Loucy (cell line): ENCODE data around the gene TMPRSS2.

Source experiments
- H2AFZ ChIP-seq: fragments of 200-600 bp; sonication (generic); 2 replicates; pipeline ENCODE4 v1.6.0; 2016; ENCODE audit warnings: antibody characterized with exemption, mild to moderate bottlenecking, low read length, moderate library complexity
- H3F3A ChIP-seq: fragments of 200-600 bp; 2 replicates; pipeline ENCODE4 v1.6.0; 2016; ENCODE audit warnings: antibody characterized with exemption, low read depth, mild to moderate bottlenecking
- H3K27me3 ChIP-seq: fragments of 200-600 bp; sonication (generic); 2 replicates; pipeline ENCODE4 v1.6.1; 2014; ENCODE audit warnings: low read length, mild to moderate bottlenecking; ENCODE audit not compliant: insufficient read depth, poor library complexity, severe bottlenecking
- H3K36me3 ChIP-seq: fragments of 200-600 bp; sonication (generic); 2 replicates; pipeline ENCODE4 v1.6.1; 2016; ENCODE audit warnings: low read length; ENCODE audit not compliant: insufficient read depth
- H3K4me1 ChIP-seq: fragments of 200-600 bp; sonication (generic); 2 replicates; pipeline ENCODE4 v1.5.1; 2014; ENCODE audit warnings: low read length, mild to moderate bottlenecking; ENCODE audit not compliant: insufficient read depth, poor library complexity, severe bottlenecking
- H3K4me2 ChIP-seq: fragments of 200-600 bp; sonication (generic); 2 replicates; pipeline ENCODE4 v1.6.0; 2014; ENCODE audit warnings: antibody characterized with exemption, low read length, low read depth, mild to moderate bottlenecking; ENCODE audit not compliant: poor library complexity, severe bottlenecking
- H3K4me3 ChIP-seq: fragments of 200-600 bp; sonication (generic); 2 replicates; pipeline ENCODE4 v1.5.1; 2014; ENCODE audit warnings: low read length, mild to moderate bottlenecking, mixed read lengths; ENCODE audit not compliant: poor library complexity, severe bottlenecking
- H3K79me2 ChIP-seq: fragments of 200-600 bp; sonication (generic); 2 replicates; pipeline ENCODE4 v1.6.1; 2014; ENCODE audit warnings: low read length; ENCODE audit not compliant: insufficient read depth
- H3K9ac ChIP-seq: fragments of 200-600 bp; sonication (generic); 2 replicates; pipeline ENCODE4 v1.6.0; 2014; ENCODE audit warnings: mild to moderate bottlenecking, low read depth, low read length, moderate library complexity; ENCODE audit not compliant: poor library complexity, severe bottlenecking
- H3K9me2 ChIP-seq: fragments of 200-600 bp; sonication (generic); replicated peaks from 2 replicates; pipeline ENCODE4 v1.6.1; 2016; ENCODE audit warnings: low read depth, low read length, mixed read lengths
- H3K9me3 ChIP-seq: fragments of 200-600 bp; sonication (generic); 2 replicates; pipeline ENCODE4 v1.6.1; 2014; ENCODE audit warnings: mild to moderate bottlenecking, antibody characterized with exemption, low read length, low read depth; ENCODE audit not compliant: insufficient read depth
- H4K20me1 ChIP-seq: fragments of 200-600 bp; sonication (generic); 2 replicates; pipeline ENCODE4 v1.6.0; 2014; ENCODE audit warnings: antibody characterized with exemption, low read length, mild to moderate bottlenecking; ENCODE audit not compliant: insufficient read depth, poor library complexity, severe bottlenecking
- CTCF ChIP-seq: fragments of 200-600 bp; sonication (generic); conservative IDR thresholded peaks from 2 replicates; pipeline ENCODE4 v1.5.1; 2014; ENCODE audit warnings: mild to moderate bottlenecking, antibody characterized with exemption, low read length
- EZH2phosphoT487 ChIP-seq: fragments of 200-600 bp; IDR thresholded peaks from 2 replicates; pipeline ENCODE4 v1.6.1; 2018; ENCODE audit warnings: antibody characterized with exemption, mild to moderate bottlenecking, moderate library complexity, borderline replicate concordance

Gene TMPRSS2

GRCh38 chr21:41428311-41428710 lies 79.6 kb downstream of the TMPRSS2 start:
- no peaks in the 10 kb centered on the region for H3K9me3 ChIP-seq
- no peak overlapping the region for H2AFZ ChIP-seq
- no peaks in the 10 kb centered on the region for H3K79me2 ChIP-seq
- no peak overlapping the region for H3K4me3 ChIP-seq
- no peak overlapping the region for H3K9ac ChIP-seq
- no peaks in the 10 kb centered on the region for H3K36me3 ChIP-seq
- no peaks in the 10 kb centered on the region for H3K9me2 ChIP-seq
- no peaks in the 10 kb centered on the region for H3K4me1 ChIP-seq
- no peaks in the 10 kb centered on the region for H4K20me1 ChIP-seq
- H3K4me2 ChIP-seq = no peak overlapping the region
- TF ChIP-seq EZH2phosphoT487 (no peak), CTCF (no peak)
- H3K27me3 ChIP-seq = no peaks in the 10 kb centered on the region
- no peaks in the 10 kb centered on the region for H3F3A ChIP-seq

DNA sequence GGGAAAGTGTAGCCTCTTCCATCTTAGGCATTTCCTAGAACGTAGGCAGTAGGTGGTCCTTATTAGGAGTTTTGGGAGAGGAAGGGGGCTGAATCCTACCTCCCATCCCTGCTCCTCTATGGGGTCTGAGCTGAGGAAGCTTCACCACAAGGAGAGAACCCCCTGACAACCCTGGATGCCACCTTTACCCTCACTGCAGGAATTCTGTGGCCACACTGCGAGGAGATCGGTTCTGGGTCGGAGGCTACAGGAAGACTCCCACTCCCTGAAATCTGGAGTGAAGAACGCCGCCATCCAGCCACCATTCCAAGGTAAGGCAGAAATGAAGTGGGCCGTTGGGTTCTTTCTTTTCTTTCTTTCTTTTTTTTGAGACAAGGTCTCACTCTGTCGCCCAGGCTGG lies 80.4 kb downstream of the TMPRSS2 start:
- no peaks in the 10 kb centered on the region for H3F3A ChIP-seq
- no peaks in the 10 kb centered on the region for H3K36me3 ChIP-seq
- H3K4me1 ChIP-seq = no peaks in the 10 kb centered on the region
- H3K4me2 ChIP-seq = no peak overlapping the region
- H3K9ac ChIP-seq = no peak overlapping the region
- no peaks in the 10 kb centered on the region for H4K20me1 ChIP-seq
- no peak for TF ChIP-seq EZH2phosphoT487
- TF ChIP-seq CTCF = no peak
- no peaks in the 10 kb centered on the region for H3K9me3 ChIP-seq
- no peaks in the 10 kb centered on the region for H3K79me2 ChIP-seq
- H3K27me3 ChIP-seq = no peaks in the 10 kb centered on the region
- H3K4me3 ChIP-seq = no peak overlapping the region
- H3K9me2 ChIP-seq = no peaks in the 10 kb centered on the region
- H2AFZ ChIP-seq = no peak overlapping the region

GRCh38 chr21:41426676-41427404 lies 81.1 kb downstream of the TMPRSS2 start:
- H3K9ac ChIP-seq = no peak overlapping the region
- TF ChIP-seq CTCF = no peak
- TF ChIP-seq EZH2phosphoT487 = no peak
- H3K4me1 ChIP-seq = no peaks in the 10 kb centered on the region
- H3K27me3 ChIP-seq = no peaks in the 10 kb centered on the region
- H3F3A ChIP-seq = no peaks in the 10 kb centered on the region
- H3K79me2 ChIP-seq = no peaks in the 10 kb centered on the region
- H3K4me3 ChIP-seq = no peak overlapping the region
- H4K20me1 ChIP-seq = no peaks in the 10 kb centered on the region
- no peaks in the 10 kb centered on the region for H3K9me3 ChIP-seq
- no peak overlapping the region for H3K4me2 ChIP-seq
- H2AFZ ChIP-seq = no peak overlapping the region
- H3K9me2 ChIP-seq = no peaks in the 10 kb centered on the region
- H3K36me3 ChIP-seq = no peaks in the 10 kb centered on the region
